GM21515 (cell line): ENCODE data around the gene CUZD1.

Experiments used
- ATAC-seq: cut with Tn5 transposase; IDR thresholded peaks from one replicate; pipeline ENCODE4 v1.9.1; 2021; ENCODE audit not compliant: unreplicated experiment

Gene CUZD1

DNA sequence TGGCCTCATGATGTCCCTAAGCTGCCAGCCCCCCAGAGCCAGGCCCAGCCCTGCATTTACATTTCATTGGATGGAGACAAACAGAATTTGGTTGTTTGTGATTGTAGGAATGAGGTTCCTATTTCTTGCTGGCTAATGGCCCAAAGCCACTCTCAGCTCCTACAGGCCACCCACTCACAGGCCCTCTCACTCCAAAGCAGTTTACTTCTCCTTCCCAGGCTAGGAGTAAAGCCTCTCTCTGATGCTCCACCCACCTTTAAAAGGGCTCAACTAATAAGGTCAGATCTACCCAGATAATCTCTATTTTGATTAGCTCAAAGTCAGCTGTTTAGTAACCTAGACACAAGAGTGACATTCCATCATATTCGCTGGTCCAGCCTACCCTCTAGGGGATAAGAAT is 11.2 kb upstream of the CUZD1 start:
- ATAC-seq, result no peak

DNA sequence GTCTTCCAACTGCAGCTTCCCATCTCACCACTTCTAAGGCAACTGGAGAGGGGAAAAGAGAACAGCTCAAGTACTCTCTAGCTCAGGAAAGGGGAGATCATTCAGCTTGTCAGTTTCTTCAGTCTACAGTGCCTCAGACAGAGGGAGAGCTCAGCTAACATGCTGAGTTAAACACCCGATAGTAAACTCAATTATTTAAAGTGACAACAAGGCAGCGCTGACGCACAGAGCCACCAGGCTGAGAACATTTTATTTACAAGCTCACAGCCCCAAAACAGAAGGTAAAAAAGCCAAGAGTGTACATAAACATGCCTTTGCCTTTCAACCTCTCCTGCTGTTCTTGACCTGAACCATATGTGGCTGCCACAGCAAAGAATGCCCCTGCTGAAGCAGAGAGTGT is 10.1 kb upstream of the CUZD1 start:
- no peak for ATAC-seq

DNA sequence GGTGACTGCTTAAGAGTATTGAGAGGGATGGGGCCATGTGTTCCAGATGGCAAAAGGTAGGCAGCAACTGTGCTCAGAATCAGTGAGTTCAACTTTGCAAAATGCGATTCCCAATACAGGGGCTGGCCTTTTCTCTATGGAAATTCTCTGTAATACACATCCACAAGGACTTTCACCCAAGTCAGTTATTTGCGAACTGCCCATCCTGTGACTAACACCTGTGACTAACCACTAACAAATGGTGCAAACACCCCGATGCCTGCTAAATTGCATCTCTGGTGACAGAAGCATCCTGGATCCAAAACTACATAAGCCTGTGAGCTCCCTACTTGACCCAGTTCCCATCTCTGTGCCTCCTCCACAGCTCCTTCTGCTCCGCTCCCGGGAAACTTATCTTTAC is 9.0 kb upstream of the CUZD1 start:
- ATAC-seq, result no peak

DNA sequence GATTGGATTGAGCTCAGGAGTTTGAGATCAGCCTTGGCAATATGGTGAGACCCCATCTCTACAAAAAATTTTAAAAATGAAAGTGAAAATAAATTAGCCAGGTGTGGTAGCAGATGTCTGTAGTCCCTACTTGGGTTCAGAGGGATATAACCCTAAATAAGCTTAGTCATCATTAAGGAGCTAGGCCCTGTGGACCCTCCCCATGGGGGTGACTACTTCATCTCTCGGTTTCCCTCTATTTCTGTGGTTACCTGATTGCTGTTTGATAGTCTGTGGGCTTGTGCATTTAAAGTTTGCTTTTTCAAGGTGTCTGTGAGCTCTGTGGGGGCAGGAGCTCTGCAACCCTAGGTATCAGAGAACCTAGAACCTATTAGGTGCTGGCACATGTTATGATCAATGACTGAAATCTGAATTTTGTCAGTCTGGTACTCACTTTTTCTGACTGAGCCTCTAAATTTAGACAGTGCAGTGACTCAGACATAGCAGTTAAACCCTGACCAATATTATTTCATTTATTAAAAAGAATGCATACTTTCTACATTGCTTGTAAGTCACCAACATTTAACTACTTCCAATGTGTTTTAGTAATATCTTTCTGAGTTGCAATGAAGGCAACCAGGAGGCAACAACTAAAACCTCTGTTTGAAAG is 8.1 kb upstream of the CUZD1 start:
- no peak for ATAC-seq

DNA sequence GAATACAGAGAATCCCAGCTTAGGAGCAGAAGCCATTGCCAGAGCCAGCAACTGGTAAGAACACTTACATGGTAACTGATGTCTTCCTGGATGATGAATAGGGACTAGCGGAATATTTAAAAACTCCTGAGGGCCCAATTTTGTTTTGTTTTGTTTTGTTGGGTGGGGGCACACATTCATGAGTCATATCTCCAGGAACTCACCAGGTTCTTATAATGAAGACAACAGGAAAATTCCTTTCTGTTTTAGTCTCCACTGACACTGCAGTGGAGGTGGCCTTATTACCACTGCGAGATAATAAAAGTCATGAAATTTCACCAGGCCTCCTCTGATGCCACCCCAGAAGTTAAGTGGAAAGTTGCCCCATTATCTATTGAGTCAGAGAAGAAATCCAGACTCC is 6.6 kb upstream of the CUZD1 start:
- no peak for ATAC-seq

DNA sequence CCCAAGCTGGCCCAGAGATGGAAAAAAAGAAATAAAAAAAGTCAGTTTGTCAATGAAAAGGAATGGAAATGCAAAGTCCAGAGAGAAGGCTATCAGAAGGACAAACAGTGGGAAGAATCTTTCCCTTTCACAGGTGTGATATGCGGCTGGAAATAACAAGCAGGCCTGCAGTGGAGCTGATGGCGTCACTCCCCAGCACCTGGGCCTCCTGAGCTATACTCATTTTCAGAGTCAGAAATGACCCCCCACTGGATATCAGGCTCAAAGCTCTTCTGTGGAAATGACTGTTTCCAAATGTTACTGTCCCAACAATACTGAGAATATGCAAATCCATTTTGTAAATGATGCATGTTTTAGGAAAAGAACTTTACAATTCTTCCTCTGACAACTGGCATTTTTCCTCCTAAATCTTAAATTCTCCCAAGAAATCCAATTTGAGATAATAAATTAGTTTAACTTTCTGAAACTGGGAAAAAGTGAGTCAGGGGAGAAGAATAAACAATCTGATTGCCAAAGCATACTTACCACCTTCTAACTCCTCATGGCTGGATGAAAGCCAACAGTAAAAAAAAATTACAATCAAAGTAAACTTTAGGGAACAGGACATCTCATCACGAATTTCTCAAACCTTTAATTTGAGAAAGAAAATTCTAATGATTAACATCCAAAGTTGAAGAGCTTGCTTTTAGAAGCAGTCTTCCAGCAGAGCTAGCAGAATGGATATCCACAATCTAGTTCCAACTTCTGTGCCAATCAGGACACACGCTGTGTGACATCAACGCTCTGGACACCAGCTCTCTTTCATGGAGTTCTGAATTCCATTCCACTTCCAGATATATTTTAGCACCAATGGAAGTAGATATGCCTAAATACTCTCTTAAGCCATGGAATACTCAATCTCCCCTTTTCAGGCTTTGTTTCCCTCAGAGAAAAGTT is 5.3 kb upstream of the CUZD1 start:
- ATAC-seq, result no peak

DNA sequence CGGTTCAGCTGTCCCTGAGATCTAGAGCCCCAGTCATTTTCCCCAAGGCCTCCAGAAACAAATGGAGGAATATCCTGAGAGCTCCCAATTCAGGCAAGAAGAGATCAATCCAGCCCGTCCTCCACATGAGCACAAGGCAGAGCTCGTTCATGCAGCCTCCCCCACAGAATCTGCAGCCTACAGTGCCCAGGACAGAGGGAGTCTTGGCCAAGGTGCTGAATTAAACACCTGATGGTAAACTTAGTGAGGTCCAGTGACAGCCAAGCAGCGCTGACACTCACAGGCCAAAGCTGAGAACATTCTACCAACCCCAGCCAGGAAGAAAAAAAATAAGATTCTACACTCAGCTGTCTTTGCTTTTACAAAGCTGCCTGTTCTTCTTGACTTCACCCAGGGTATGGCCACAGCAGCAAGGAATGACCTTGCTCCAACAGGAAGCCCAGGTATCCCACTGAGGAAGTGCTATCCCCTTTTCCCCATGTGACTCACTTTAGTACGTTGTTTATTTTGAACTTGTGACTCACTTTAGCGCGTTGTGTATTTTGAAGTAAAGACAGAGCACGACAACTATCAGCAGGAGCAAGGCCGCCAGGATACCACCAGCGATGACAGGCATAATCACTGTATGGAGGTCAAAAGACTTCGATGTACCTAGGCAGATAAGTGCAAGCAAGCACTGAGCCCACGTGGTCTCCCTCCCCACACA is 4.4 kb upstream of the CUZD1 start:
- ATAC-seq, result no peak

DNA sequence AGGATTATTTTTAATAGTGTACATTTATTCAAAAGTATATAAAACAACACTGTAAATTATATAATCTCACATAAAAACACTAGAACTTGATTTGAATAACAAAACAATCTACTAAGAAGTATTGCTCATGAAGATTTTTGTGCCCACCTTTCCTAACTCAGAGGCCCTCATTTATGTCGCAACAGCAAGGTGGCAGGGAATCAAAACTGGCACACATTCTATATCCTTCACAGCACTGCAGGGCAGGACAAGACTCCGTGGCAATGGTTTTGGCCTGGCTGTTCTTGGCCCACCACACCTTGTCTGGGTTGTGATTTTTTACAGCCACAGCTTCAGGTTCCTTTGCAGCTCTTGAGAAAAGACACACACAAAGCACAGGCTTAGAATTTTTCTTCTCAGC is 3.4 kb upstream of the CUZD1 start:
- no peak for ATAC-seq

- ATAC-seq, result no peak
Measured at GRCh38 chr10:122847782-122848604, 2.3 kb upstream of the CUZD1 start.

GRCh38 chr10:122844146-122844545 is 1.5 kb downstream of the CUZD1 start:
- no peak for ATAC-seq

DNA sequence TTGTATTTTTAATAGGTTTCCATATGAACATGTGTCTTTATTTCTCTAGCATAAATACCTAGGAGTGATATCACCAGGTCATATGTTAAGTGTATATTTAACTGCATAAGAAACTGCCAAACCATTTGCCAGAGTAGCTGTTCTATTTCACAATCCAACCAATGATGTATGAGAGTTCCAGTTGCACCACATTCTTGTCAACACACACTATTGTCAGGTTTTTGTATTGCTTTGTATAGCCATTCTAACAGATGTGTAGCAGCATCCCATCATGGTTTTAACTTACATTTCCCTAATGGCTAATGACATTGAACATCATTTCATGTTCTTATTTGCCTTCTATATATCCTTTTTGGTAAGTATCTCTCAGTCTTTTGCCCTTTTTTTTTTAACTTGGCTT is 4.1 kb downstream of the CUZD1 start:
- ATAC-seq, result no peak

GRCh38 chr10:122839505-122839904 is 6.2 kb downstream of the CUZD1 start:
- no peak for ATAC-seq

DNA sequence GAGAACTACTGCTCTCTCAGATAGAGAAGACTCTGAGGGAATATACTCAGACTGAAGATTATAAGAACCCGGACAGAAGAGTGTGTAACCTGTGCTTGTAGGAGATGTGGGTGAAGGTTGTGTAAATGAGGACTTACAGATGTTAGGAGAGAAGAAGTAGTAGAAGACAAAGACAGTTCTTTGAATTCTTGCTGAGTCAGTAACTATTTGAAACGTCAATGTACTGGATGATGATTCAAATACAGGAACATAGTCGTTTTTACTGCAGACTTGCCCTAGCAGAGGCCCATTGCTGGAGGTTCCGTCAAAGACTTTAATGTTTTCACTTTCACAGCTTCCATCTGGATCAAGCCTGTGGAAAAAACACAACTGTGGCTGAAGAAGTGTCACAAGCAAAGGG is 6.8 kb downstream of the CUZD1 start:
- no peak for ATAC-seq

DNA sequence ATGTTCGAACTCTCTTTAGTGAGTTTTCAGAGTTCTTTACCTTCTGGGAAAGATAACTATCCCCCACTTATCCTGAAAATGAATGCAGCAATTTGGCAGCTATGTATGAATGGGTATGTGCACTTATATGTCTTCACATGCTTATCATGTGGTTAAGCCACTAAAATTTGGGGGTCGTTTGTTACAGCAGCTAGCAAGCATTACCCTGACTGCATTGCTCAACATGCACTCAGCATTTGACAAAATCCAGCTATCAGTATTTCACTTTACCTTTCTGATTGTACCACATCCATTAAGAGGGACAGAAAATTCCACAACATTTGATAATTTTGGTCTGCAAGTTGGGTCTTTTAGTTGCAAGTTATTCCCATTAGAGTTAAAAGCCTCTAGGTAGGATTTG is 9.7 kb downstream of the CUZD1 start:
- no peak for ATAC-seq

GRCh38 chr10:122830965-122831353 is 14.7 kb downstream of the CUZD1 start:
- no peak for ATAC-seq

GRCh38 chr10:122830273-122830964 is 15.2 kb downstream of the CUZD1 start:
- ATAC-seq, result no peak

GRCh38 chr10:122829454-122829853 is 16.2 kb downstream of the CUZD1 start:
- ATAC-seq, result no peak

DNA sequence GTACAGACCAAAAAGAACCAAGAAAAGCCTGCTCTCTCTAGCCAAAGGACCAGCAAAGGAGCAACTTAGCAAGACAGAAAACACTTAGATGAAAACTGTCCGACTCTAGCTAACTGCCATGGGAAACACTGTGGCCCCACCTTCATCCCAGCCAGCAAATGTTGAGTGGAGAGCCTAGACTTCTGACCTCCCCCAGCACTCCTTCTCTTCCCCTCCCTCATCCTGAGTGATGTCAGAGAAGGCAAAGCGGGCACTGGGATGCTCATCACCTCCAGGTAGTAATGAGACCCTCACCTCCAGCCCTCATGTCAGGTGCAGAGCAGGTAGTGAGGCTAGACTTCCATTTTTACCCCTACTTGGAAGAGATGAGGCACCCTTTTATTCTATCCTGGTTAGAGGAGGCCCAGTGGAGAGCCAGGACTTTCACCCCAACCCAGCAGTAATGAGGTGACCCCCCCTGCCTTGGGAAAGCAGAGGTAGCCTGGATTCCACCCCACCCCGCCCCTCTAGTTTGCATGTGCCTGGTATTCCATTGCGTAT is 16.9 kb downstream of the CUZD1 start:
- no peak for ATAC-seq

DNA sequence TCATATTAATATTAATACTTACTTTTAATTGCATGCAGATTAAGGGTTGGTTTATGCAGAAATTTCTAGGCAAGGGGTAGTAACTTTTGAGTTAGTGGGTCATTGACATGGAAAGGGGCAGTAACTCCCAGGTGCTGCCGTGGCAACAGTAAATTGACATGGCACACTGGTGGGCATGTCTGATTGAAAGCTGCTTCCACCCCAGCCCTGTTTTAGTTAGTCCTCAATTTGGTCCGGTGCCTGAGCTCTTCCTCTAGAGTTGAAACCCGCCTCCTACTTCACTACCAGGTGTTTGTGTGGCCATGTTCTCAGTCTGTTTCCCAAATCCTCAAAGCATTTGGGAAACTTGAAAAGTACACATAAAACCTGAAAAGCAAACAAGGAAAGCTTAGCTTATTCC is 18.4 kb downstream of the CUZD1 start:
- no peak for ATAC-seq
